Embryonic facial prominence (tissue), 1 donor: ENCODE results near the gene FREM2.

ENCODE experiments used
- DNase-seq: peaks from one replicate; pipeline ENCODE4 v3.0.0-alpha.2; 2016; ENCODE audit errors: extremely low spot score

FREM2 gene

DNA sequence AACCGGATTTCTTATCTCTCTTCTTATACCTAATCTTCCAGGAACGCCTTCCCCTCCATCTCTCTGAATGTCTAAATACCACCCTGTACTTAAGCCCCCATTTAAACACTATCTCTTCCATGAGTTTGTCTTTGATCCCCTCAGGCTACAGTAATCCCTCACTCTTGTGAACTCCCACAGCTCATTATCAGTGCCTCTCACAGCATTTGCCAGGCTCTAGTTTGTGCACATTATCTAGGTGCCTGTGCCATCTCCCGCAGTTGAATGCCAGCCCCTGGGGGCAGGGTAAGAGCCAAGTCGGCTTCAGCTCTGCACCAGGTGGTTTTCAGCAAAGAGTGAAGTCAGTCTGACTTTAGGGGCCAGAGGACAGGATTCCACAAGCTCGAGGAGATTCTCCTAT is 71.4 kb downstream of the FREM2 start:
- DNase-seq, result no peak

- no peak for DNase-seq
Observed at GRCh38 chr13:38759390-38759789, 72.5 kb downstream of the FREM2 start.

DNA sequence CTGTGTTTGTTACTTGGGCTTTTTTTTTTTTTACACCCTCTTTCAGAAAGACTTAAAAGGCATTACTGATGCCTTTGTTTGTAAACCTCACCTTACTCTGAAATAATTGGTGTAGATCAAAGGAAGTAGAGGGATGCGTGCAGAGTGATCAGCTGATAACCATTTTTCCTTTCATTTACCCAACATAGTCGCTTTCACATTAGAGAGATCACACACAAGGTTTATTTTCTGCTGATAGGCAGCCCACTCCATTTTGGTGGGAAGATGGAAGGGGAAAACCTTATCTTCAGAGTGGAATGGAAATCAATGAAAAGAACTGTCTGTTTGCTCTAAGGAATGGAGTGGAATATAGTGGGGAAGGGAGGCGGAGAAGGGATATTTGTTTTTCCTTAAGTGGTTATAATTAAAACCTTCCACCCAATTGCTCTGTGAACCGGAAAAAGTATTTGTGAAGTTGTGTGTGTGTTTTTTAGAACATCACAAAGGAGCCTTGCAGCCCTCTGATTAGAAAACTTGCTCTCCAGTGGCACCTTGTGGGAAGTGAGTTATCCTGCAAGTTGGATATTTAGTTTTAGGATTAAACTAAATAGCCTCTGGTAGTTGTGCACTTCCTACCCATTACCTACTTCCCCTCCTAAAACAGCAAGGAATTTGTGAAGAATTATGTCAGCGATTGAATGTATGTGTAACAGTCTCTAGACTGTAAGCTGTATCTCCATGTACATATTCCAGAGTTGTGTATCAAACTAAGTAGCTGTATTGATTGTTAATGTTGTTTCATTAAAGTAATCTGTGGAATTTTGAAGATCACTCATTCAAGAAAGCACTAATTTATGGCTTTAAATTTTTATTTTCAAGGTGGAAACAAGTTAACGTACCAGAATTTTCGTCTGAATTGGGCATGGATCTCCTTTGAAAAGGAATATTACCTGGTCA is 76.8 kb downstream of the FREM2 start:
- peak; percentile 7 for DNase-seq

- no peak for DNase-seq
Observed at GRCh38 chr13:38766799-38767198, 79.9 kb downstream of the FREM2 start.

DNA sequence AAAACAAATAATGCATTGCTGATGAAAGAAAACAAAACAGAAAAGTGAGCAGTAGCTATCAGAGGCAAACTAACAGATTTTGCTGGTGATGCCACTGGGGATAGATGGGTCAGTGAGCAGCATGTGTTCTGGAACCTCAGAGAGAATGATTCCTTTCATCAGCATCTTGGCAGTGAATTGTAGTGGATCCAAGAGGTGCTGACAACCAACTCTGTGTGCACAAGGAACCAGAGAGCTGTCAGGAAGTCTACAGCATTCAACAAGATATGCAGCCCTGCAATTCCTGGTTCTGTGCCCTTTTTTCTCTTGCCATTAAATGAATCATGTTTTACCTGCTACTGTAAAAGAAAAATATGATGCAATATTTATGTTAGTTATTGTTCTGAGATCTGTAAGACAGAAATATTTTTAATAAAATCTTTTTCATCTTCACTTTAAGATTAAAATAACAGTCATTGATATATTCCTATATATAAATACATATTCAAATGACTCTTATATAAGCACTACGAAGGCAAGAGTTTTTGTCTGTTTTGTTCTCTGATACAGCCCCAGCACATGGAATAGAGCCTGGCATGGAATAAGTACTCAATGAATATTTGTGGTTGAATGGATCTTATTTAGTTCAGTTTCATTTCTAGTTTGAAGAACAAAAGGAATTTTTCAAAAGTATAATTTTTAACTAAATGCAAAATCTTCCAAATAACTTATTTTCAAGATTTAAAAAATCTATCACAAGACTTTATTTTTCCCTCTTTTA is 80.8 kb downstream of the FREM2 start:
- peak; percentile 26 for DNase-seq

DNA sequence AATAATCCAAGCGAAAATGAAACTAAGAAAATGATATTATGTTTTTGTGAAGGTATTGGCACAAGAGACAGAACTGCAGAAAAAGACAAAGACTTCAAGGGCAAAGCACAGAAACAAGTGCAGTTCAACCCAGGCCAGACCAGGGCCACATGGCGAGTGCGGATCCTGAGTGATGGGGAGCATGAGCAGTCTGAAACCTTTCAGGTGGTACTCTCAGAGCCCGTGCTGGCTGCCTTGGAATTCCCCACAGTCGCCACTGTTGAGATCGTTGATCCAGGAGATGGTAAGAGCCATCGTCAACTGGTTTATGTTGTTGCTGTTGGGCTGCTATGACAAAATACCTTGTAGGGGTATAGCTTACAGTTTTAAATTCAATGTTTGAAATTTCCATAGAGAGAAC is 82.6 kb downstream of the FREM2 start:
- DNase-seq, result no peak

- DNase-seq, result no peak
Observed at GRCh38 chr13:38775085-38775484, 88.2 kb downstream of the FREM2 start.

GRCh38 chr13:38777347-38778119 is 90.7 kb downstream of the FREM2 start:
- no peak for DNase-seq

GRCh38 chr13:38781539-38781938 is 94.7 kb downstream of the FREM2 start:
- DNase-seq, result no peak

DNA sequence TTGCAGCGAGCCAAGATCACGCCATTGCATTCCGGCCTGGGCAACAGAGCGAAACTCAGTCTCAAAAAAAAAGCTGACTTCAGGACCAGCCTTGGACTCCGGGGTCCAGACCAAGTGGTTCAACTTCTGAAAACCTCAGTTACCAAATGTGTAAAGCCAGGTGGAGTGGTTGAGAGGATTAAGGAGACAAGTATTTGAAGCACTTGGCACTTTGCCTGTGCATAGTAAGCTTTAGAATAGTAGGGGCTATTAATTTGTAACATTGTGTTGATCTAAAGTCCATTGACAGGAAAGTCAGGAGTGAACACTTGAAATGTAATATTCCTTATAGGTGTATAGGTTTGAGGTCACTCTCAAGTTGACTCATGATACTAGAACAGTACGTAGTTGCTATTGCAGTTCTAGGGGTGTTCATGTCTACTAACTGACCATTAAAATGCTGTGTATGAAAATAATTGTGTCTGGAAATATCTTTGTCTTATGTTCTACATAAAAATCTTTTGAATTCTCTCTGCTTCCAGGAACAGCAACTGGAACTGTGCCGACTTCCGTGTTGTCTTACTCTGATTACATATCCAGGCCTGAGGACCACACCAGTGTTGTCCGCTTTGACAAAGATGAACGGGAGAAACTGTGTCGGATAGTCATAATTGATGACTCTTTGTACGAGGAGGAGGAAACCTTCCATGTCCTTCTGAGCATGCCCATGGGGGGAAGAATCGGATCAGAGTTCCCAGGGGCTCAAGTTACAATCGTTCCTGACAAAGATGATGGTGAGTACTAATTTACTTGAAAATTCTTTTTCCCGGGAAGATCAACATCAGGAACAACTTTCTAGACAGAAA is 97.4 kb downstream of the FREM2 start:
- DNase-seq, result no peak

DNA sequence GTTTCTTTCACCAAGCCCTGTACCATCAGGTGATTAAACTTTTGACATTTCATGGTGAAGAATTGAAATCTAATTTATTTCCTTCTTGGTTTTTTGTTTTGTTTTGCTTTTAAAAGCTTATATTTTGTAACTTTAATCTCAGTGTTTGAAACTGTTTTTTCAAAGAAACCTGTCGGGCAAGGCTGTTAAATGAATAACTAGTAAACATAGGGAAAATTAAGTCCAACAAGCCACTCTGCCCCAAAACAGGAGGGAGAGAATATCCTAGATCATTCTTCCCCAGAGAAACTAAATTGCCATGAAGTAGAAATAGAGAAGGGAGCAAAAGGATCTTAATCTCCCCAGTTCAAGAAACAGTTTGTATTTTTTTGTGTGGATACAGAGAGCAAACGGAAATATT is 98.2 kb downstream of the FREM2 start:
- DNase-seq, result no peak

DNA sequence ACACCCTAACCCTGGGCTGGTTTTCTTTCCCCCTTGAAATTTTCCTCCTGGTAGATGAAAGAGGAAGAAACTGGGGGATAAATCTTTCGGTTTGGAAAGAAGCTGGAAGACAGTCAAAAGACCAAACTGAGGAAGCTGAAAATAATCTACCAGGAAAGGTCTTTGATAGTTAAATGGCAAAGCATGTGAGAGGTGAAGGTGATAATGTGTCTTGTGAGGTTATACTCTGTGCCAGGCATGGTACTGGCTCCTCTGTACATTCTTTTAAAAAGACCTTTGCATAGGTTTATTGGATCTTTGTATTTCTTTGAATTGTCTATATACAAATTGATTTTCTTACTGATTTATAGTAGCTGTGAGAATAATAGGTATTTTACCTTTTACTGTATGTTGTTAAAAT is 98.6 kb downstream of the FREM2 start:
- DNase-seq, result no peak

DNA sequence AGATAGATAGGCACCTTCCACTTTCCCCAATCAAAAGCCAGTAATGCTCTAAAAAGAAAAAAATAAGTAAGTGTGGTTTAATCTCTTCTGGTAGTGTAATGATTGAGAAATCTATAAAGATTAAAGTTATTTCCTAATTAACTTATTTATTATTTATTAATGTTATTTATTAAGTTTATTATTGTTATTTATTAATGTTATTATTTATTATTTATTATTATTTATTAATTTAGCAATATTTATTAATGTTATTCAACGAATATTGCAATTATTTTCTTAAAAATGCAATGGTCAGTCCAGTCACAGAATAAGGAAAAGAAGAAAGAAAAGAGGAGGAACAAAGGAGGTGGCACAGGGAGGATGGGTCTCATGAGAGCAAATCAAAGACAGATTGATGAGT is 100.7 kb downstream of the FREM2 start:
- DNase-seq, result no peak

- no peak for DNase-seq
Observed at GRCh38 chr13:38796890-38797289, 110.0 kb downstream of the FREM2 start.

DNA sequence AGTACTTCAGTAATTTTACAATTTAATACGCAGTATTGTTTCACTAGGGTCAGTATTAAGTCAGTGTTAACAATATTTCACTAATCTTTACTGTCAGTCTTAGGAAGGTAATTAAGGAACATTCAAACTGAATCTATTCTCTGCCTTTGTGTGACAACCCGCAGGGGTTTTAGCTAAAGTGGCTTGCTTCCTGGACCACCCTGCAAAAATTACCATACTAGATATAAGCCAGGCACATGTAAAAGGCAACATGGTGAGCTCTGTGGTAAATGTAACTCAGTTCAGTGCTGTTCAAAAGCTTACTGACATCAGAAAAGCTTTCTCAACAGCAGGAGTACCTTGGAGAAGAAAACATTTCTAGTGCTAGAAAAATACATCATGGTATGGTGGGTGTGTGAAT is 116.7 kb downstream of the FREM2 start:
- no peak for DNase-seq

DNA sequence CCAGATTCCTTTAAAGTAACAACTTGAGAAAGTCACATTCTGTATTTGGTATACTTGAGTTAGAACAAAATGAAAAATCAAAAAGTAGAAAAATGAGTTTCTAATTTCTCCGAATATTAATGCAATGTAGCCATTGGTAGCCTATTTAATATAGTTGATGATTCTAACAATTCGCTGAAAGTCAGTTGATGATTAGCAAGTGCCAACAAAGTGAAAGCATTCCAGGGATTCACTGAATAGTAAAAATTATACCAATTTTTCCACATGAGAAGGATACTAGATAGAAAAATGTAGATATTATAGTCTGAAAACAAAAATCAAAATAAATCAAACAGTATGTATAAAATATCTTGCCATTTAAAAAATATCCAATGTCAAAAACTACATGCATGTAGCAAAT is 117.2 kb downstream of the FREM2 start:
- no peak for DNase-seq

- DNase-seq, result no peak
Observed at GRCh38 chr13:38804536-38804935, 117.7 kb downstream of the FREM2 start.

DNA sequence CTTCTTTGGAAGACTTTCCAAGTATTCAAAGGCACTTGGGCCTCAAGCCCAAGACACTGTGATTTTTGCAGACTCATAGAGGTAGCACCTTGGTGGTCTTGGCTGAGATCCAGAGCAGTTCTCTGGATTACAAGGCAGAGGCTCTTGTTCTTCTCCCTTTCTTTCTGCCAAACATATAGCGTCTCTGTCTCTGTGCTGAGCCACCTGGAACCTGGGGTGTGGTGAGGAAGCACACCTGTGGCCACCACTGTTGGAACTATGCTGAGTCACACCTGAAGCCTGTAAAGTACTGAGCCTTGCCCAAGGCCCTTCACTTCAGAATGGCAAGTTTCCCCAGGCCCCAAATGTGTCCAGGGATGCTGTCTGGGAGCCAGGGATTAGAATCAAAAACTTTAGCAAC is 127.5 kb downstream of the FREM2 start:
- DNase-seq, result no peak

- DNase-seq, result no peak
Observed at GRCh38 chr13:38819053-38819452, 132.2 kb downstream of the FREM2 start.

GRCh38 chr13:38819596-38819995 is 132.7 kb downstream of the FREM2 start:
- DNase-seq, result no peak
